Measurements from ENCODE around the gene PLEKHH3.

Gene PLEKHH3

DNA sequence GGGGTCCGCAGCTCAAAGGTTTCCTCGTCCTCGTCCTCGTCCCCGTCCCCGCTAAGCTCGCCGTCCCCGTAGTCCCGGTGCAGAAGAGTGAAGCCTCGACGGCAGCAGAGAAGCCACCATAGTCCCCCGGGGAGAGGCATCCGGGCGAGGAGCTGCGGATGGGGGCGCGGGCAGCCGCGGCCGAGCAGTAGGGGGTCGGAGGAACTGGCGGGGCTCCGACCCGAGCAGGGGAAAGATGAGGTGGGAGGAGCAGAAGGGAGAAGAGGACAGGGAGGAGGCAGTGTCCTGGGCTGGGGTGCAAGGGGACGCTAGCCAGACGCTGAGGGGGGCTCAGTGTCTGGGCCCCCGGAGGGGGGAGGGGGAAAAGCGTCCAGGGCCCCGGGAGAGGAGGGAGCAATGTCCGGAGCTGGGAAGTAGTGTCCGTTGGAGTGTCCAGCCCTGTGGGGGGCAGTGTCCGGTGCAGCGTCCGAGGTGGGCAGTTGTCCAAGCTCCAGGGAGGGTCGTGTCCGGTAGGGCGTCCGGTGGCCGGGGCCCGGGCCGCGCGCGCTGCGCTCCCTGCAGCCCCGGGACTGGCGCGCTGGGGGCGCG lies at the start of gene PLEKHH3:
PLEKHH3 (minus strand) TSS at position 571 of the 588 bp plus-strand sequence; CDS start at position 140, 431 bp downstream.
- H3K4me3 ChIP-seq (ENCODE audit: low read depth, low read length) = peak within 1 kb of the TSS; percentile 89
- no peak for DNase-seq (ENCODE audit: low read depth)

DNA sequence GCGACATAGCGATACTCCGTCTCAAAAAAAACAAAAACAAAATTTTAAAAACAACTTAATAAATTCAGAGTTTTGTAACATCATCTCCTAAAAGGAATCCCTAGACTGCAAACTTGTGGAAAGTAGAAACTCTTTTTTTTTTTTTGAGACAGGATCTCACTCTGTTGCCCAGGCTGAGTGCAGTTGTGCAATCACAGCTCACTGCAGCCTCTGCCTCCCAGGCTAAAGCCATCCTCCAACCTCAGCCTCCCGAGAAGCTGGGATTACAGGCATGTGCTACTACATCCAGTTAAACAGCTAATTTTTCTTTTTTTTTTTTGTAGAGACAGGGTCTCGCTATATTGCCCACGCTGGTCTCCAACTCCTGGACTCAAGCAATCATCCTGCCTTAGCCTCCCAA lies 48.3 kb upstream of the PLEKHH3 start:
- DNase-seq (ENCODE audit: low read depth) = no peak
- H3K4me3 ChIP-seq (ENCODE audit: low read depth, low read length) = no peak overlapping the region

GRCh38 chr17:42723636-42724035 lies 46.8 kb upstream of the PLEKHH3 start:
- no peak overlapping the region for H3K4me3 ChIP-seq (ENCODE audit: low read depth, low read length)
- DNase-seq (ENCODE audit: low read depth) = no peak

GRCh38 chr17:42720996-42721583 lies 44.3 kb upstream of the PLEKHH3 start:
- peak; percentile 20 for DNase-seq (ENCODE audit: low read depth)

DNA sequence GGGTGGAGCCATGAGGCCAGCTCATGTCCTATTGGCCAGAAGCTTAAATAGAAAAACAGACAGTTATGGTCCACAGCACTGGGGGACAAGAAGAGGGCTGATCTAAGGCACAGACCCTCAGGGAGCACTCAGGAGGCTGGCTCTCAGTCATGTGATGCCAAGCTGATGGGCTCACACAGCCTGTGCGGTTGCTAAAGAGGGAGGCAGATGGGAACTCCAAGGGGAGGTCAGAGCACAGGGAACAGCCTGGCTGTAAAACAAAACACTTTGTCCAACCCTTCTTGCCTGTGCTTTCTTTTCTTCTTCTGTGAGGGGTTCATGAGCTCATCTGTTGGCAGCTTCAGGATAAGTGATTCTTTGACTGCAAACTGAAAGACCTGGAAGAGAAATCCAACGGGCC lies 32.8 kb upstream of the PLEKHH3 start:
- no peak overlapping the region for H3K4me3 ChIP-seq (ENCODE audit: low read depth, low read length)
- no peak for DNase-seq (ENCODE audit: low read depth)

More at GRCh38 chr17:42720996-42721583, 44.3 kb upstream of the PLEKHH3 start:
- H3K4me3 ChIP-seq (ENCODE audit: low read depth, low read length) = no peak overlapping the region

DNA sequence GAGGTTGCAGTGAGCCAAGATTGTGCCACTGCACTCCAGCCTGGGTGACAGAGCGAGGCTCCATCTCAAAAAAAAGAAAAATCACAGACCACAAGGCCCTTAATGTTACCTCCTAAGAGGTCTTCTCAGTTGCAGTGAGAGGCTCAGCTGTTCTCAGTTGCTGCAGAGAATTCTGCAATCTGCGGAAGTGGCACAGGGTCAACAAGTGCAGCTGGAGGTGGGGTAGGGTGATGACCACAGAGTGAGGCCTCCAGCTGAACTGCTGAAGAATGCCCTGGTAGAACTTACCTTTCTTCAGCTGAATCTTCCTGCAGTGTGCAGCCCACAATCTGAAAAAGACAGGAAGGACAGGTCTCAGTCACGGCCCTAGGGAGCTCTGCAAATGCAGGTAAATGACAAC lies 31.8 kb upstream of the PLEKHH3 start:
- DNase-seq (ENCODE audit: low read depth) = no peak

GRCh38 chr17:42706732-42707131 lies 29.9 kb upstream of the PLEKHH3 start:
- H3K4me3 ChIP-seq (ENCODE audit: low read depth, low read length) = no peak overlapping the region
- DNase-seq (ENCODE audit: low read depth) = no peak

More for the DNA sequence above, 31.8 kb upstream of the PLEKHH3 start:
- no peak overlapping the region for H3K4me3 ChIP-seq (ENCODE audit: low read depth, low read length)

DNA sequence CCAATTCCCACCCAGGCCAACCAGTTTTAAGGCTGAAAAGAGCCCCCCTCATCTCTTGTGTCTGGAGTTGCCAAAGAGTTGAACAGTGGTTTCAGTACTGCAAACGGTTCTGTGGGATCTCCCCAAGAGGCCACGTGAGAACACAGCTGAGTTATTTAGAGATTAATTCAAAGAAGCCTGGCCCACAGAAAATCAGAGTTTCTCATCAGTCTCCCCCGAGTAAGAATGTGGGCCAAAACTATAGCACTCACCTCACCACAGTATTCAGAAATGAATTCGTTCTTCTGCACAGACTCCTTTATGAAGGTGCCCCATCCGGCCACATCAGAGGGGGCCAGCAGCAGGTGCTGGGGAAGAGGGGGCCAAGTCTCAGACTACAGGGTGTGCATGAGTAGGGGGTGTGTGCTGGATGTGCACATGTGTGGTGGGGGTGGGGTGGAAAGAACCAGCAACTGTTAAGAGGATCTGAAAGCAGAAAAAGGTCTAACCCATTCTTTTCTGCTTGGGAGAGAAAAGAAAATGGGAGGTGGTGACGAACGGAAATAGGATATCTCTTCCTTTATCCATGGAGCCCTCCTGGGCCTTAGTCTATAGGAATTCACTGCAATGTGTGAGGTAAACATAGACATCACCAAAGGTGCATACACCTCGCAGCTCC lies 28.2 kb upstream of the PLEKHH3 start:
- H3K4me3 ChIP-seq (ENCODE audit: low read depth, low read length) = no peak overlapping the region
- DNase-seq (ENCODE audit: low read depth) = no peak

GRCh38 chr17:42704490-42704836 lies 27.7 kb upstream of the PLEKHH3 start:
- no peak overlapping the region for H3K4me3 ChIP-seq (ENCODE audit: low read depth, low read length)
- DNase-seq (ENCODE audit: low read depth) = no peak

GRCh38 chr17:42702446-42702845 lies 25.7 kb upstream of the PLEKHH3 start:
- DNase-seq (ENCODE audit: low read depth) = no peak
- no peak overlapping the region for H3K4me3 ChIP-seq (ENCODE audit: low read depth, low read length)

GRCh38 chr17:42700586-42701289 lies 23.9 kb upstream of the PLEKHH3 start:
- H3K4me3 ChIP-seq (ENCODE audit: low read depth, low read length) = no peak overlapping the region
- no peak for DNase-seq (ENCODE audit: low read depth)

DNA sequence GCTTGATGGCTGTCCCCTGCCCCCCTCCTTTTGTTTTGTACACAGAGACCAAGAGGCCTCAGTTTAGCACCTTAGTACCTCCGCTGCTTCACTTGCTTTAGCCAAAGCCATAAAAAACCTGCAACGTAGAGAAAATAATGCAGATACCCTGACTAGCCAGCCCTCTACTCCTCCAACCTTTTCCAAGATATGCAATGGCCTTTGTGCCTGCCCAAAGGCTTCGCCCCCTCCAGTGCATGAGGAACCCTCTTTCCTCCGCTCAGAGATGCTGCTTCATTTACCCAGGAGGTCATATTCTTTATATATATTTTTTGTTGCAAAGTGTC lies 22.6 kb upstream of the PLEKHH3 start:
- no peak for DNase-seq (ENCODE audit: low read depth)
- H3K4me3 ChIP-seq (ENCODE audit: low read depth, low read length) = no peak overlapping the region

DNA sequence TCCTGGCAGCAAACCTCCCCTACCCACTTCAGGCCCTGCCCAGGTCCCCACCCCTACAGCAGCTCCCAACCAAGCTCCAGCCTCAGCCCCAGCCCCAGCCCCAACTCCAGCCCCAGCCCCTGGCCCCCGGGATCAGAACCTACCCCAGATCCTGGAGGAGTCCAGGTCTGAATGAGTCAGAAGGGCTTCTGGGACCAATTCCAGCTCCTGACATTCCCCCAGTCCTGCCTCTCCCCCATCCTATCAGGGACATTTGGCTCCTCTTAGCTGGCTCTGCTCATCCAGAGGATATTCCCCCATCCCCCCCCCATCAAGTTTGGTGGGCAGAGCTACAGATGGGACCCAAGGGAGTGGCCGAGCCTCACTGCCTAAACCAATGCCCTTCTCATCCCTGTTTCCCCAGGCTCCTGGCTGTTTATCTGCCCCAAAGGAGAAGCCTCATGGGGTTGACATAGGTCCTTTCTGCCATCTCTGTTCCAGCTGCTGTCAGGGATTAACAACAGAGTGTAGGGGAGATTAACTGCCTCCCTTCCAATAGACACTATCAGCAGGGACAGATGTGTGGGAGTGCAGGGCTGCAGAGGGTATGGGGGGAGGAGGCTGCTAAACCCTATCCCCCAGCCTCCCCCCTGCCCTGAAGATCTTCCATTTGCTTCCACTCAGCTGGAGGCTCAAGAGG lies 22.1 kb upstream of the PLEKHH3 start:
- no peak overlapping the region for H3K4me3 ChIP-seq (ENCODE audit: low read depth, low read length)
- DNase-seq (ENCODE audit: low read depth) = peak; percentile 78

DNA sequence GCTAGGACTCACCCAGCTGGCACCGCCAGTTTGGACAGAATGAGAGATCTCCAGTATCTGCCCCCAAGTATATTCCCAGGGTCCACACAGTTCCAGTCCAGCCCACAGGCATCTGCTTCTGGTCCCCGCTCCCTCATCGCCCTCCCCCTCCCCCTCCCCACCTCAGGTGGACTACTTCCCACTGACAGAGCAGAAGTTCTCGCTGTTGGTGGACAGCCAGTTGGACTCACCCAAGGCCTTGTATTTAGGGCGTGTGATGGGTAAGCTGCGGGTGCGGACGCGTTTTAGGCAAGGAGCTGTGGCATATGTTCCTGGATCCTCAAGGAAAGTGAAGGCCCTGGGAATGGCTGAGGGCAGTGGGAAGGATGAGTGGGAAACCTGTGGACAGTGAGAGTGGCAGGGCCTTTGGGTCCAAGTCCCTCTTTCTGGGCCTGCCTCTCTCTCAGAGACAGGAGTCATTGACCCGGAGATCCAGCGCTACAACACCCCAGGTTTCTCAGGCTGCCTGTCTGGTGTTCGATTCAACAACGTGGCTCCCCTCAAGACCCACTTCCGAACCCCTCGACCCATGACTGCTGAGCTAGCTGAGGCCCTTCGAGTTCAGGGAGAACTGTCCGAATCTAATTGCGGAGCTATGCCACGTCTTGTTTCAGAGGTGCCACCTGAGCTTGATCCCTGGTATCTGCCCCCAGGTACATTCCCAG lies 20.5 kb upstream of the PLEKHH3 start:
- DNase-seq (ENCODE audit: low read depth) = no peak
- H3K4me3 ChIP-seq (ENCODE audit: low read depth, low read length) = no peak overlapping the region

DNA sequence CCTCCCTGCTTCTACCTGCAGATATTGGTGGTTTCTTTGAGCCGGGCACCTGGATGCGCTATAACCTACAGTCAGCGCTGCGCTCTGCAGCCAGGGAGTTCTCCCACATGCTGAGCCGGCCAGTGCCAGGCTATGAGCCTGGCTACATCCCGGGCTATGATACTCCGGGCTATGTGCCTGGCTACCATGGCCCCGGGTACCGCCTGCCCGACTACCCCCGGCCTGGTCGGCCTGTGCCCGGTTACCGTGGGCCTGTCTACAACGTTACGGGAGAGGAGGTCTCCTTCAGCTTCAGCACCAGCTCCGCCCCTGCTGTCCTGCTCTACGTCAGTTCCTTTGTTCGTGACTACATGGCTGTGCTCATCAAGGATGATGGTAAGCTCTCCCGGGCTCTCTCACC lies 18.7 kb upstream of the PLEKHH3 start:
- H3K4me3 ChIP-seq (ENCODE audit: low read depth, low read length) = no peak overlapping the region
- no peak for DNase-seq (ENCODE audit: low read depth)

GRCh38 chr17:42694524-42694923 lies 17.7 kb upstream of the PLEKHH3 start:
- no peak overlapping the region for H3K4me3 ChIP-seq (ENCODE audit: low read depth, low read length)
- DNase-seq (ENCODE audit: low read depth) = no peak

- H3K4me3 ChIP-seq (ENCODE audit: low read depth, low read length) = no peak overlapping the region
- DNase-seq (ENCODE audit: low read depth) = no peak
Observed at GRCh38 chr17:42692489-42692888, 15.7 kb upstream of the PLEKHH3 start.

GRCh38 chr17:42691021-42691545 lies 14.3 kb upstream of the PLEKHH3 start:
- no peak for DNase-seq (ENCODE audit: low read depth)
- H3K4me3 ChIP-seq (ENCODE audit: low read depth, low read length) = no peak overlapping the region

DNA sequence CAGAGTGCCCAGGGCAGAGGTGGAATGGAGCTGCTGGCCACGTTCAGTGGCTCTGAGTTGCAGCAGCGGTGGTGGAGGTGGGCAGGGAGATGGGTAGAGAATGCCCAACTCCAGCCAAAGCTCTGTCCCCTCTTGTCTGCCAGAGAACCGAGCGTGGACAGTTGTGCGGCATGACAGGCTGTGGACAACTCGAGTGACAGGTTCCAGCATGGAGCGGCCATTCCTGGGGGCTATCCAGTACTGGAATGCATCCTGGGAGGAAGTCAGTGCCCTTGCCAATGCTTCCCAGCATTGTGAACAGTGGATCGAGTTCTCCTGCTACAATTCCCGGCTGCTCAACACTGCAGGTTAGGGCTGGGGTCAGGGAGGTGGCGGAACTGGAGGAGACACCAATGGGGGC lies 13.8 kb upstream of the PLEKHH3 start:
- no peak for DNase-seq (ENCODE audit: low read depth)
- H3K4me3 ChIP-seq (ENCODE audit: low read depth, low read length) = no peak overlapping the region

All from skeletal muscle cell (primary cell).